K562 (cell line): ENCODE results near the gene PRXL2A. TPM values are rescaled to one million over a fixed set of nuclear protein-coding genes. Genes with fewer than 3 reads are reported as not detected.
A peak's percentile ranks its signal among the peaks of the same experiment; 100 is the strongest.

Experiments used
- MAZ ChIP-seq, 2 experiments: fragments of 450-650 bp in 1 of 2; sonication (generic) in 1 of 2; formaldehyde crosslinking; IDR thresholded peaks in 1 of 2; conservative IDR thresholded peaks in 1 of 2; 2 replicates each; pipeline versions ENCODE4 v1.4.0 to v1.5.0; 2020; ENCODE audit warnings: mild to moderate bottlenecking in 1 of 2, missing genetic modification reagents in 1 of 2
- MEIS2 ChIP-seq: fragments of 450-650 bp; IDR thresholded peaks from 2 replicates; pipeline ENCODE4 v1.6.1; 2014; ENCODE audit warnings: mild to moderate bottlenecking; ENCODE audit not compliant: partially characterized antibody
- NR2C1 ChIP-seq, 2 experiments: fragments of 450-650 bp; IDR thresholded peaks; 2 replicates each; pipeline ENCODE4 v1.6.1; 2017; ENCODE audit warnings: mild to moderate bottlenecking in 2 of 2, antibody characterized with exemption in 1 of 2, inconsistent platforms in 1 of 2, missing compliant biosample characterization in 1 of 2, missing genetic modification characterization in 1 of 2
- RHOXF2B ChIP-seq: fragments of 250-450 bp; sonication (Bioruptor Pico); conservative IDR thresholded peaks from 2 replicates; pipeline ENCODE4 v1.5.1; 2021
- SAP30 ChIP-seq: fragments of 200-600 bp; sonication (generic); IDR thresholded peaks from 2 replicates; pipeline ENCODE4 v1.6.1; 2012; ENCODE audit warnings: borderline replicate concordance, low read depth, mild to moderate bottlenecking, moderate library complexity, low read length, control low read depth, inconsistent platforms; ENCODE audit not compliant: insufficient read depth, poor library complexity, severe bottlenecking
- SUPT5H ChIP-seq: fragments of 450-650 bp; IDR thresholded peaks from 2 replicates; pipeline ENCODE4 v1.6.1; 2016
- ZNF12 ChIP-seq: sonication (generic); formaldehyde crosslinking; IDR thresholded peaks from 2 replicates; pipeline ENCODE4 v1.4.0; 2020; ENCODE audit warnings: mild to moderate bottlenecking, missing genetic modification reagents
- ZNF143 ChIP-seq: sonication (generic); formaldehyde crosslinking; IDR thresholded peaks from 2 replicates; pipeline ENCODE4 v1.9.0; 2022; ENCODE audit warnings: mild to moderate bottlenecking, missing genetic modification reagents
- ZNF644 ChIP-seq: fragments of 200-800 bp; sonication (Bioruptor generic); IDR thresholded peaks from 2 replicates; pipeline ENCODE4 v1.6.1; 2016; ENCODE audit warnings: low read depth, missing genetic modification characterization, missing compliant biosample characterization
- polyA plus RNA-seq, 8 experiments: library from polyadenylated mRNA; depleted of rRNA in 4 of 8; stranded (reverse) in 5 of 8; unstranded in 3 of 8; fragments of >200 nt; fragmentation: Nextera tagmentation in 2 of 8; fragmentation: Illumina TruSeq in 1 of 8; extraction: Ambion mirVana in 2 of 8; extraction: Trizol in 1 of 8; gene quantifications; 2 replicates each; pipeline versions ENCODE4 v1.2.1 to v1.2.3, GENCODE V29; 2011 to 2014; ENCODE audit warnings: inconsistent platforms in 1 of 8, missing spikeins in 1 of 8
- total RNA-seq, 7 experiments: library from RNA; depleted of rRNA in 6 of 7; stranded (reverse); fragments of >200 nt in 6 of 7; fragmentation: Illumina TruSeq in 2 of 7; extraction: Trizol in 2 of 7; gene quantifications; 2 replicates each; pipeline versions ENCODE4 v1.2.1 to v1.2.3, GENCODE V29; 2011 to 2021; ENCODE audit warnings: low replicate concordance in 1 of 7
- TF ChIP-seq, protein P1 (sequence below): fragments of 250-450 bp; sonication (Bioruptor Pico); IDR thresholded peaks from 2 replicates; pipeline ENCODE4 v1.9.0; 2021; ENCODE audit warnings: mild to moderate bottlenecking
- TF ChIP-seq, protein P2 (sequence below): fragments of 250-450 bp; sonication (Bioruptor Pico); IDR thresholded peaks from 2 replicates; pipeline ENCODE4 v1.4.0; 2020; ENCODE audit warnings: mild to moderate bottlenecking, moderate library complexity
- TF ChIP-seq, protein P3 (sequence below): fragments of 200-800 bp; sonication (Bioruptor generic); IDR thresholded peaks from 2 replicates; pipeline ENCODE4 v1.6.1; 2017; ENCODE audit warnings: missing genetic modification characterization, missing compliant biosample characterization

Gene PRXL2A
- total and polyA plus RNA-seq, 9 of the 15 experiments (the other 6 are each of a cell fraction or from before 2014, with no cell fraction given): 0.14 to 1.2 (median 0.75) TPM

DNA sequence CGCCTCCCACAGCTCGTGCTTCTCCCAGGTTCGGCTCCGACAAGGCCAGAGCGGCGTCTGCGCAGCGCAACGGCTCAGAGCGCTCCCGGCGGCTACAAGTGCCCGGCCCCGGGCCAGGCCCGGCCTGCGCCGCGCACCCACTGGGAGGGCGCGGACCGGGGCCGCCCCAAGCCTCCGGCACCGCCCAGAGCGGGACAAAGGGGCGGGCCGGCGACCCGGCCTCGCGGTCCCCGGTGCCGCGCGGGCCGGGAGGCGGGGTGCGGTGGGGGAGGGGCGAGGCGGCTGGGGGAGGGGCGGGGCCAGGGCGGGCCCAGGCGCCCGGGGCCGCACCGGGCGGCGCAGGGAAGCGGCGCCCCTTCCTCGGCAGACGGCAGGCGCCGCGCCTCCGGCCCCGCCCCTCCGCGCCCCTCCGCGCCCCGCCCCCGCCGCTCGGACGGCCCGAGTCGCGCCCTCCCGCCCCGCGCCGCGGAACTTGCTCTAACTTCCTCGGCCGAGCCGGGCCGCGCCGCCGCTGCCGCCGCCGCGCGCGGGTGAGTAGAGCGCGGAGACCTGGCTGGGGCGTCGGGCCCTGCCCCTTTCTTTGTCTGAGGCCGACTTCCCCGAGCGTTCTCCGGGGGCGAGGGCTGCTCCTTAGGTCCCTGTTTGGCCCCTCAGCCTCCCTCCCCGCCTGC is 45.6 kb downstream of the PRXL2A start, which contains the start of gene TSPAN14 (continued):
- TF ChIP-seq NR2C1 (IDR thresholded peaks at IDR 0.05): no peak
- TF ChIP-seq NR2C1 (tag; IDR thresholded peaks at IDR 0.05): no peak
- TF ChIP-seq, protein P1, sequence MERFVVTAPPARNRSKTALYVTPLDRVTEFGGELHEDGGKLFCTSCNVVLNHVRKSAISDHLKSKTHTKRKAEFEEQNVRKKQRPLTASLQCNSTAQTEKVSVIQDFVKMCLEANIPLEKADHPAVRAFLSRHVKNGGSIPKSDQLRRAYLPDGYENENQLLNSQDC (CRISPR knock-in tag): no peak
- TF ChIP-seq, protein P2, sequence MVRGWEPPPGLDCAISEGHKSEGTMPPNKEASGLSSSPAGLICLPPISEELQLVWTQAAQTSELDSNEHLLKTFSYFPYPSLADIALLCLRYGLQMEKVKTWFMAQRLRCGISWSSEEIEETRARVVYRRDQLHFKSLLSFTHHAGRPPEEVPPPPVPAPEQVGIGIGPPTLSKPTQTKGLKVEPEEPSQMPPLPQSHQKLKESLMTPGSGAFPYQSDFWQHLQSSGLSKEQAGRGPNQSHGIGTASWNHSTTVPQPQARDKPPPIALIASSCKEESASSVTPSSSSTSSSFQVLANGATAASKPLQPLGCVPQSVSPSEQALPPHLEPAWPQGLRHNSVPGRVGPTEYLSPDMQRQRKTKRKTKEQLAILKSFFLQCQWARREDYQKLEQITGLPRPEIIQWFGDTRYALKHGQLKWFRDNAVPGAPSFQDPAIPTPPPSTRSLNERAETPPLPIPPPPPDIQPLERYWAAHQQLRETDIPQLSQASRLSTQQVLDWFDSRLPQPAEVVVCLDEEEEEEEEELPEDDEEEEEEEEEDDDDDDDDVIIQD (CRISPR knock-in tag): no peak
- TF ChIP-seq SAP30: no peak
- TF ChIP-seq SUPT5H: 0 out of 2 replicates have a peak, but pooled peaks have one; percentile 13
- peak; percentile 50 for TF ChIP-seq MEIS2
- TF ChIP-seq RHOXF2B: no peak
- no peak for TF ChIP-seq ZNF143 (CRISPR knock-in tag)
- no peak for TF ChIP-seq ZNF644 (tag)
- TF ChIP-seq, protein P3, sequence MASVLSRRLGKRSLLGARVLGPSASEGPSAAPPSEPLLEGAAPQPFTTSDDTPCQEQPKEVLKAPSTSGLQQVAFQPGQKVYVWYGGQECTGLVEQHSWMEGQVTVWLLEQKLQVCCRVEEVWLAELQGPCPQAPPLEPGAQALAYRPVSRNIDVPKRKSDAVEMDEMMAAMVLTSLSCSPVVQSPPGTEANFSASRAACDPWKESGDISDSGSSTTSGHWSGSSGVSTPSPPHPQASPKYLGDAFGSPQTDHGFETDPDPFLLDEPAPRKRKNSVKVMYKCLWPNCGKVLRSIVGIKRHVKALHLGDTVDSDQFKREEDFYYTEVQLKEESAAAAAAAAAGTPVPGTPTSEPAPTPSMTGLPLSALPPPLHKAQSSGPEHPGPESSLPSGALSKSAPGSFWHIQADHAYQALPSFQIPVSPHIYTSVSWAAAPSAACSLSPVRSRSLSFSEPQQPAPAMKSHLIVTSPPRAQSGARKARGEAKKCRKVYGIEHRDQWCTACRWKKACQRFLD (CRISPR knock-in tag): peak; percentile 57; the same call in 1 of the 2 replicates
- no peak for TF ChIP-seq ZNF12 (CRISPR knock-in tag)
- peak; percentile 0 to 30; a peak in 2 of 4 replicates for TF ChIP-seq MAZ (CRISPR knock-in tag; conservative IDR thresholded peaks at IDR 0.05 in 1 of 2, IDR thresholded peaks at IDR 0.05 in 1 of 2)
- TF ChIP-seq, all 486 proteins: peak for 61
